SIG-M5 treated with dmso at 0.1 percent for 504 hours (cell line): Measurements from ENCODE around the gene GALNTL6.

Experiments
- DNase-seq: peaks from one replicate; lab custom pipeline; 2025; ENCODE audit not compliant: unreplicated experiment; lab: John Stamatoyannopoulos, UW

The GALNTL6 gene

GRCh38 chr4:172652369-172652768 is 839.2 kb downstream of the GALNTL6 start:
- no peak for DNase-seq

GRCh38 chr4:172653676-172654075 is 840.5 kb downstream of the GALNTL6 start:
- DNase-seq = no peak

- DNase-seq = no peak
Measured at GRCh38 chr4:172654457-172654856, 841.3 kb downstream of the GALNTL6 start.

GRCh38 chr4:172656055-172656454 is 842.9 kb downstream of the GALNTL6 start:
- DNase-seq = no peak

GRCh38 chr4:172657081-172657480 is 843.9 kb downstream of the GALNTL6 start:
- DNase-seq = no peak

- DNase-seq = no peak
Measured at GRCh38 chr4:172660251-172660650, 847.0 kb downstream of the GALNTL6 start.

- no peak for DNase-seq
Measured at GRCh38 chr4:172662113-172662512, 848.9 kb downstream of the GALNTL6 start.

GRCh38 chr4:172666711-172667368 is 853.6 kb downstream of the GALNTL6 start:
- no peak for DNase-seq

GRCh38 chr4:172674811-172675210 is 861.6 kb downstream of the GALNTL6 start:
- DNase-seq = no peak

- DNase-seq = no peak
Measured at GRCh38 chr4:172675232-172675631, 862.0 kb downstream of the GALNTL6 start.

- DNase-seq = no peak
Measured at GRCh38 chr4:172680691-172681090, 867.5 kb downstream of the GALNTL6 start.

- DNase-seq = no peak
Measured at GRCh38 chr4:172683021-172683420, 869.8 kb downstream of the GALNTL6 start.

GRCh38 chr4:172686021-172686420 is 872.8 kb downstream of the GALNTL6 start:
- DNase-seq = no peak

- no peak for DNase-seq
Measured at GRCh38 chr4:172688534-172688933, 875.3 kb downstream of the GALNTL6 start.

GRCh38 chr4:172691552-172691951 is 878.3 kb downstream of the GALNTL6 start:
- no peak for DNase-seq

GRCh38 chr4:172692701-172693100 is 879.5 kb downstream of the GALNTL6 start:
- DNase-seq = no peak

- no peak for DNase-seq
Measured at GRCh38 chr4:172698256-172698655, 885.1 kb downstream of the GALNTL6 start.

- no peak for DNase-seq
Measured at GRCh38 chr4:172705565-172705964, 892.4 kb downstream of the GALNTL6 start.

GRCh38 chr4:172706000-172706399 is 892.8 kb downstream of the GALNTL6 start:
- DNase-seq = no peak

GRCh38 chr4:172707622-172708021 is 894.4 kb downstream of the GALNTL6 start:
- no peak for DNase-seq

GRCh38 chr4:172708184-172708583 is 895.0 kb downstream of the GALNTL6 start:
- DNase-seq = no peak

GRCh38 chr4:172709376-172709775 is 896.2 kb downstream of the GALNTL6 start:
- no peak for DNase-seq

- DNase-seq = no peak
Measured at GRCh38 chr4:172716291-172716690, 903.1 kb downstream of the GALNTL6 start.
